GM19239 (cell line): Measurements from ENCODE around the gene IKZF3.
"Not testable (repeated sequence)": the region's sequence is repeated elsewhere in the genome, so short reads cannot be mapped to it uniquely, and the experiment has no call there.

Experiments used
- DNase-seq: peaks from one replicate; pipeline ENCODE4 v3.0.0; 2011; ENCODE audit warnings: low spot score; ENCODE audit not compliant: insufficient read length
- FAIRE-seq: peaks from 2 replicates; lab custom pipeline; 2011; peaks lifted over from hg19 to GRCh38; lab: Jason Lieb, UNC

IKZF3 gene

GRCh38 chr17:39787743-39788484 is 76.2 kb downstream of the IKZF3 start:
- FAIRE-seq (peak; percentile 44), DNase-seq (no peak)

GRCh38 chr17:39787041-39787440 is 77.1 kb downstream of the IKZF3 start:
- DNase-seq (no peak), FAIRE-seq (peak; percentile 58)

- no peak for DNase-seq
- FAIRE-seq = peak; percentile 61
These were observed 81.1 kb downstream of the IKZF3 start for GRCh38 chr17:39782980-39783379.

- no peak for DNase-seq
- FAIRE-seq = no peak
These were observed 81.6 kb downstream of the IKZF3 start for GRCh38 chr17:39782481-39782880.

GRCh38 chr17:39781861-39782213 is 82.3 kb downstream of the IKZF3 start:
- no peak for DNase-seq
- no peak for FAIRE-seq

- FAIRE-seq (peak; percentile 64), DNase-seq (no peak)
These were observed 82.9 kb downstream of the IKZF3 start for GRCh38 chr17:39781031-39781860.

- DNase-seq (no peak), FAIRE-seq (peak; percentile 97)
These were observed 86.4 kb downstream of the IKZF3 start for GRCh38 chr17:39777534-39778365.

- DNase-seq (no peak), FAIRE-seq (peak; percentile 86)
These were observed 87.9 kb downstream of the IKZF3 start for GRCh38 chr17:39776252-39776651.

GRCh38 chr17:39775031-39775430 is 89.1 kb downstream of the IKZF3 start:
- no peak for DNase-seq
- peak; percentile 91 for FAIRE-seq

- DNase-seq = no peak
- FAIRE-seq = peak; percentile 73
These were observed 90.1 kb downstream of the IKZF3 start for GRCh38 chr17:39774047-39774446.

- DNase-seq (no peak), FAIRE-seq (peak; percentile 65)
These were observed 90.9 kb downstream of the IKZF3 start for GRCh38 chr17:39772987-39773934.

GRCh38 chr17:39772415-39772814 is 91.7 kb downstream of the IKZF3 start:
- FAIRE-seq = peak; percentile 76
- no peak for DNase-seq

GRCh38 chr17:39769974-39770587 is 94.0 kb downstream of the IKZF3 start:
- DNase-seq (no peak), FAIRE-seq (peak; percentile 97)

GRCh38 chr17:39767147-39767546 is 97.0 kb downstream of the IKZF3 start:
- DNase-seq (no peak), FAIRE-seq (peak; percentile 91)

GRCh38 chr17:39765766-39766165 is 98.3 kb downstream of the IKZF3 start:
- DNase-seq (no peak), FAIRE-seq (peak; percentile 47)

GRCh38 chr17:39765175-39765574 is 98.9 kb downstream of the IKZF3 start:
- no peak for FAIRE-seq
- no peak for DNase-seq

- FAIRE-seq, DNase-seq: not testable (repeated sequence)
These were observed 99.9 kb downstream of the IKZF3 start for GRCh38 chr17:39764171-39764570.

GRCh38 chr17:39763051-39763820 is 100.9 kb downstream of the IKZF3 start:
- DNase-seq = no peak
- FAIRE-seq = no peak
